ENCODE results near the gene TMIE.

Gene TMIE, protein sequence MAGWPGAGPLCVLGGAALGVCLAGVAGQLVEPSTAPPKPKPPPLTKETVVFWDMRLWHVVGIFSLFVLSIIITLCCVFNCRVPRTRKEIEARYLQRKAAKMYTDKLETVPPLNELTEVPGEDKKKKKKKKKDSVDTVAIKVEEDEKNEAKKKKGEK

DNA sequence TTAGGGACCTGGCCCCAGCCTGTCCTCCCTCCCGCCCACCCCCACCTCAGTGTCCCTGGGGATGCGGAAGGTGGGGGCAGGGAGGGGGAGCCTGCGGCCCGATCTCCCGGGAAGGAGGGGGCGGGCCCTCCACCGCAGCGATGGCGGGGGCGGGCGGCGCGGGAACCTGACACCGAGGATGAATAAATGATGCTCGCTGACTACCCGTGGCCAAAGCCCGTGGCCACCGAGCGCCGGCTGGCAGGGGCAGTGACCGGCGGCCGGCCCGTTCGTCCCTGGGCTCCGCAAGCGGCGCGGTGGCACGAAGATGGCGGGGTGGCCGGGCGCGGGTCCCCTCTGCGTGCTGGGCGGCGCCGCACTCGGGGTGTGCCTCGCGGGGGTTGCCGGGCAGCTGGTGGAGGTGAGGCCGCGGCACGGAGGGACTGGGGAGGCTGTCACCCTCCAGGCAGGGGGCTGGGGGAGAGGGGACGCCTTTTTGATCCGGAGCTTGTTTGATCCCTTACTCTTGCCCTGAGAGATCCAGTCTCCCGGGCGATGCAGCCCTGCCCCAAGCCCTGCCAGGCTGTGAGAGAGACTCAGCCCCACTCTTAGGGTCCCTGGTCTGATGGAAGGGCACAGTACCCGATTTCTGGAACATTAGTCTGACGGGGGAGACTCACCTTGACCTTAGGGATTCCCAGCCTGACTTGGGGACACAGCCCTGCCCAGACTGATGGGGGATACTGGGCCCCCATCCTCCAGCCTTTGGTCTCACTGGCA is at the start of gene TMIE:
Gene TMIE, plus strand, starts transcription at position 212 of the 759 bp plus-strand sequence. Its CDS starts 96 bp downstream, at position 308.
- DNase-seq = no peak

DNA sequence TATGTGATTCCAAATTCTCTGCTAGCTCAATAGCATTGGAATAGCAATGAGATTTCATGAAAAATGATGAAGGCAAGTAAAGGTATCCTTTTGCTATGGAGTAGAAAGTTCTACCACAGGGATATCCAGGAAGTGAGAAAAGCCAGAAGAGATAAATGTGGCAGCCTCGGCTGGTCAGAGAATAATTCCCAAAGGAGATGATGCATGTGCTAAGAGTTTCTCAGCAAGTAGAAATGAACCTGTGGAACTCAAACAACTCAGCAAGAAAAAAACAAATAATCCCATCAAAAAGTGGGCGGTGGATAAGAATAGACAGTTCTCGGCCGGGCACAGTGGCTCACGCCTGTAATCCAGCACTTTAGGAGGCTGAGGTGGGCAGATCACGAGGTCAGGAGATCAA is 45.9 kb upstream of the TMIE start:
- no peak for DNase-seq

DNA sequence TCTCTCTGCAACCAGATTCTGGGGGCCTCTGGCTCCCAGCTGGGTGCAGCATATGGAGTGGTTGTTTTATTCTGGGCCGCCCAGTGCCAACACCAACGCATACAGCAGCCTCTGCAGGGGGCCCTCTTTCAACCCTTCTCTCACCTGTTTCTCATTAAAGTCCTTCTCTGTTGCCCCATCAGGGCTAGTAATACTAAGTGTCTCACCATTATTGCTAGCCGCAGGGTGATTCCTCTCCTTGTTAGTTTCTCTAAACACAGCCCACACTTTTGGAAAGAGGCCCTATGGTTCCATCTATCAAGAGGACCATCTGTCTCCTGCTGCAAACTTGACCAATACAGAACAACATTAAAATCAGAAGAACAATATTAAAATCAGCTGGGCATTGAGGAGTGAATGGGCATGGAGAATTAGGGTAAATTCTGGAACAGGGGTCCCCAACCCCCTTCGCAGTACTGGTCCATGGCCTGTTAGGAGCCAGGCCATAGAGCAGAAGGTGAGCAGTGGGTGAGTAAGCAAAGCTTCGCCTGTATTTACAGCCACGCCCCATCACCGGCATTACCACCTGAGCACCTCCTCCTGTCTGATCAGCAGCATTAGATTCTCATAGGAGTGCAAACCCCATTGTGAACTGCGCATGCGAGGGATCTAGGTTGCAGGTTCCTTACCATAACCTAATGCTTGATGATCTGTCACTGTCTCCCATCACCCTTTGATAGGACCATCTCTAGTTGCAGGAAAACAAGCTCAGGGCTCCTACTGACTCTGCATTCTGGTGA is 44.2 kb upstream of the TMIE start:
- no peak for DNase-seq

DNA sequence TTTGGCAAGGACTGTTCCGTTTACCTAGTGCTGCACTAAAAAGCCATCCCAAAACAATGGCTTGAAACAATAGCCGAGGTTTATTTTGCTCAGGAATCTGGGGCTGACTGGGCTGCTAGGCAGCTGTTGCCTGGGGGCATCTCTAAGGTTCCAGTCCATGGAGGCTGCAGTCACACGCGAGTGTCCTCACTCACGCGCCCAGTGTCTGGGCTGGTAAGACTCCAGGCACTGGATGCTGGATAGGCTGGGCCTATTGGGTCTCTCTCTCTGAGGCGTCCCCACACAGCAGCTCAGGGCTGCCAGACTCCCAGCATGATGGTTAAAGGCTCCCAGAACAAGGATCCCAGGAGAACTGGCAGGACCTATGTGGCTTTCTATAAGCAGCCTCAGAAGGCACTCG is 41.9 kb upstream of the TMIE start:
- no peak for DNase-seq

DNA sequence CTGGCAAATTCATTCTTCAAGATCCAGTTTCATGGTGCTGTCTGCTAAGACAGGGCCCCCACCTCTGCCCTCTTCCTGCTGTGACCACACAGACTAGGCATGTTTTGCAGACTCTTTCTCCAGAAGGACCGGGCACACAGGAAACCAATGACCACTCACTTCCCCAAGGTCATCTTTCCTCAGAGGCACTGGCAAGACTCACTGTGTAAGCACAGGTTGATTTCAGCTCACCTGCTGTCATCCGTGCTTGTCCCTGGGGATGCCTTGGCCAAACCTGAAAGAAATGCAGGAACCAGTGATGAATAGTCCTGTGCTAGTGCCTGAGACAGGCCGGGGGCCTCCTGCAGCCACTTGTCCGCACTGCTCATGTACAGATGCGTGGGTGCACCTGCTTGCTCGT is 41.2 kb upstream of the TMIE start:
- no peak for DNase-seq

DNA sequence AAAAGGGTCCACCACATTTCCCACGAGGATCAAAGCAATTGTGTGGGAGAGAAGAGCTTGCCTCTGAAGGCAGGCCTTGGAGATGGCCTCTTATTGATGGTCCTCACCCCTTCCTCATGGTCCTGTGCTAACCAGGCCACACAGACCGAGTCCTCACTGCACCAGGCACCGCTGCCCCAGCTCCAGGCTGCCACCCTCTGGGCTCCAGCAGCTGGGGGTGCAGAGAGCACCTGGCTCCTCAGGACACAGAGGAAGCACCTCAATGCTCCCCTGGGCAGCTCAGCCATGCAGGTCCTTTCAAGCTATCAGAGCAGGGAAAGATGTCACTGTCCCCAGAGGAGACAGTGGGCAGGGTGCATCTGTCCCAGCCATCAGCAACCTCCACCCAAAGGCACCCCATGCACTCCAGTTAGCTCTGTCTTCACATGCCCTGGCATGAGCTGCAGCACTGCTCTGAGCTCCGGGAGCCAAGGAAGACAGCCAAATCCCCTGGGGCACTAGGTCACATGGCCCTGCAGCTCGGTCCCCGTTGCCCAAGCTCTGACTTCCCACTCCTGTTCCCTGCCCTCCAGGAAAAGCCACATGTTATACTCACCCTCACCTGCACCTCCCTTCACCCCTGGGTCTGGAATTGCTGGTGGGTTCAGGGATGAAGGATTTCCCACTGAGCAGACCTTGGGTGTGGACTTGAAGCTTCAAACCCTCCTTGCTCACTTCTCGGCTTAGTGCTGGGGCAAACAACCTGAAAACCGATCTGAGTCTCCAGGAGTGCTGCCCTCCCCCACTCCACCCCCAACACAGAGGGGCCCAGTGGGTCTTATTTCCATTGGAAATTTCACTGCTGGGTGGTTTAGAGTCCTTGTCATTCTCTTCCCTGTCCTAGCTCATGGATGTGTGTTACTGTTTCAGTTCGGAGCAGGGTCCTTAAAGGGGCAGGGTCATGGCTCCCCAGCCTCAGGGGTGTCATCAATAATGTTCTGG is 40.4 kb upstream of the TMIE start:
- DNase-seq = no peak

DNA sequence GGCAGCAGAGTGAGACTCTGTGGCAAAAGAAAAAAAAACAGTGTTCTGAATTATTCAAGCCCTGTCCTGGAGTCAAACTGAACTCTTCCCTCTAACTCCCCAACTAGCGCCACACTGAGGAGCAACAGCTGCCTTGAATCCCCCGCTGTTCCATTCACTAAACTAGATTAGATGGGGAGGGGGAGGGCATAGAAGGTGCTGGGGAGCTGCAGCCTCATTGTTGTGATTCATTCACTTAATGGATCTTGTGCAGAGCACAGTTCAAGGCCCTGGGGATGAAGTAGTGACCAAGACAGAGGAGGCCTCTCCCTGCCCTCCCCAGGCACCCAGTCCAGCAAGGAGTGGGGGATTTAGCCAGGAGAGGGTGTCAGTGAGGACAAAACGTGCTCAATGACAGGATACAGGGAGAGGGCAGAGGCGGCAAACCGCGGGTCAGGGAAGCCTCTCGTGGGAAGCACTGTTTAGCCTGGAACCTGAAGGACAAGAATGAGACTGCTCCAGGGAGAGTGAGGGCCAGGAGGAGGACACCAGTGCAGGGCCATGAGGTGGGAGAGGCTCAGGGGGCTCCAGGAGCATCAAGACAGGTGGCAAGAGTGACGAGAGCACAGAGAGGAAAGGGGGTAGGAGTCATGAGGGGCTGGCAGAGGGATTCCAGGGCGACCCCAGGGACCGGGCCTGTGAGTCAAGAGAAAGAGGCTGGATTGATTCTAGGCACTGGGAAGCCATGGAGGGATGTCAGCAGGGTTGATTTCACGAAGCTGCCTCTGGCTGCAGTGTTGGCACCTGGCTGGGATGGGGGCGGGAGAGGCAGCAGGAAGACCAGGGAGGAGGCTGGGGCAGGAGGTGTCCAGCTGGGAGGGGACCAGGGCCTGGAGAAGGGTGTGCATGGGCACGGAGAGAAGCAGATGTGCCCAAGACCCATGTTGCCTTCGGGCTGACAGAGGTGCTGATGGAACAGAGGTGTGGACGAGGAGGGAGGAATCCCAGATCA is 39.1 kb upstream of the TMIE start:
- no peak for DNase-seq

DNA sequence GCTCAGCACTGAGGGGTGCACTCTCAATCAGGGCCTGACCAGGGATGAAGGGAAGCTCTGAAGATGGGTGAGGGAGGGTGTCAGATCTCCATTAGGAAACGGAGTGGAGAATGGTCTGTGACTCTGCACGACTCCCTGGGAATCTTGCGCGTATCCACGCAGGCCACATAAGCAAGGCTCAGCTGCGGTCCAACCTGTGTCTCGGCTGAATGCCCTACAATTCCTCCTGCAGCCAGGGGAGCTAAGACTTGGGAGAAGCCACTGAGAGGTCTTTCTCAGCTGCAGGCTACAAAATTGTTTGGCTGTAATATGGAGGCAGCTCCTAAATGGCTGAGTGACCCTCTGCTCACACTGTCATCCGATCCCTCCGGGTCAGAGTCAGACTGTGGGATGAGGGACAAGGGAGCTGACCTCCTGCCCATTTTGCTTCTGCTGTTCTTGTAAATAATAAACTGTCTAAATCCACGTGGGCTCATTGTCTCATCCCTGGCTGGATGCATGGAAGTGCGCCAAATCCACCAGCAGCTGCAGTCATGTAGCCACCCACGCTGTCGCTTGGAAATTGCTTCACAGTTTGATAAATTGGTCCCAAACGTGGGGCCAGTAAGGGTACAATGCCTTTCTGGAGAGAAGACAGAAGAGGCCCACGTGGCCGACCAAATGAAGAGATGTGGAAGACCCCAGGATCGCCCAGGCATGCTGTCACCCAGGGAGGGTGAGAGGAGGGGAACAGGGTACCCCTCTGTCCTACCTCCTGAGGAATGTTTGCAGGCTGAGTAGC is 38.2 kb upstream of the TMIE start:
- no peak for DNase-seq

DNA sequence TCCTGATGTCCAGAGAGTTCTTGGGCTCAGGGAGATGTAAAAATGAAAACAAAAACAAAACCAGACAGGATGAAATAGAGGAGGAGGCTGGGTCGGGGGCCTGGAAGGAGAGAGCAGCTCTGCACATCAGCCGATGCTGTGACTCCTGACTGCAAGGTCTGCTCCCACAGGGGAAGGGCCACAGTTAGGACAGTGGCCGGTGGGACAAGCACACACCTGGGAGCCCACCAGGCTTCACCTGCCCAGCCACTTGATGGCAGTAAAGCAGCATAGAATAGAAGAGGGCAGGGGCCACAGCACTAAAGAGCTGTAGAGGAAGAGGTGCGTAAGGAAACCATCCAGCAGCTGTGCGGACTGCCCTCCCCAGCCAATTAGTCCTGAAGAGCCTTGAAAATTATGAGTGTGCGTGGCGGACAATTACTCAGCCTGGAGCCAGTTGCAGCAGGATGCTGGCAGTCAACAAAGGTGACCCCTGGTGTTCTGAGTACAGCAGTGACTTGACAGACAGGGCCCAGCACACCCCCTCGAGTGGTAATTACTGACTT is 37.5 kb upstream of the TMIE start:
- DNase-seq = no peak

DNA sequence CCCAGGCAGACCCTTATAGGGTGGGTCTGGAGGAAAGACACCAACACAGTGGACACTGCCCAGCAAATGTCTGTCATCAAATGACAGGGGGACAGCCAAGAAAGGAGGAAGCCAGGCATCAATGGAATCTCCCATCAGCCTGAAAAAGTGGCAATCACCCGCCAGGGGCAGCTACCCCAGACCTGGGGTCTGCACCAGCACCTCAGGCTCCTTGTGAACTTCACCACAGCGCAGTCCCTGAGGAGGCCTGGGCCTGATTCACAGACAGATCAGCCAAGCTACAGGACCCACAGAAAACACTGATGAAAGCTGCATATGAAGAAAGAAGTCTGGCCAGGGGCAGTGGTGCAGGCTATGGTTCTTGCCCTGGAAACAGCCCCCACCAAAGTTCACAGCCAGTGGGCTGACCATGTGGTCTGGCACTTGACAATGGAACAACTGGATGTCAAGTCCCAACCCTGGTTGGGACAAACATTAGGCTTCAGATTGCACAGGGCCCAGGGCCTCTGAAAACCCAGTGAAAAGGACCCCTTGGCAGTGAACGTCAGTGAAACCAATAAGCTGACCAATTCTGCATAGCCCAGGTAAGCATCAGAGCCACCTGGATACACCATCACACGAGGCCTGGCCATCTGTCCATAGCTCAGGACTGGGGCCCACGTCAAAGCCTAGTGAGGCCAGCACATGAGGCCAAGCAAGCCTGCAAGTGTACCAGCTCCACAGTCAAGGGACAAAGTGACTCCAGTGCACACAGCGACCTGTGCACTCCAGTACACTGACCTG is 36.8 kb upstream of the TMIE start:
- no peak for DNase-seq

DNA sequence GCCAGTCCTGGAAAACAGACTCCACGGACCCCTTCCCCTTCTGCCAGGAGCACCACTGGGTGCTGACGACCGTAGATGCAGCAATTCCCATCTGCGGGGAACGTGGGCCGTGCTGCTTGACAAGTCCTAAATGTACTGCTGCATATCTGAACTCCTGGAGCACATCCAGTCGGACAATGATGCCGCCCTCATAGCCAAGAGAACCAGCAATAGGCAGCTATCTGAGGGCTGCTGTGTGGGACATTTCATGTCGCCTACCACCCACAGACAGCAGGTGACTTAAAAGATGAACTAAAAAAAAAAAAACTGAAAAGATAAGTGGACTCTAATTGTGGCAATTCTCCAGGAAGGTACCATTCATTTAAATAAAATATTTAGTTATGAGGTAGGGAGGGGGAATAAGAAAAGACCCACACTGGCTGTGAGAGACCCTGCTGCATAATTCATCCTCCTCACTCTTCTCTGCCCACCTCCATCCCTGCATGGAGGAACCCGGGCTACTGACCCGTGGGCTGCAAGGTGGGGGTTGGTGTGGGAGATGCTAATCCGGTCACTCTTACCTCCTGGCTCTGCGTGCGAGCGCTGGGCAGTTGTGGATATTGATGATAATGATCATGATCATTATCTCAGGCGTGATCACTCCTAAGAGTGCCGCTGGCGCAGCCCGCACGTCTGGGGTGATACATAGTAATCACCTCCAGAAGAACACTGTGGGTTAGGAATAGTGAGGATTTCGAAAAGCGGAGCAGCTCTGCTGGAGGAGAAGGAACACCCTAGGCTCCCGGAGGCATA is 36.0 kb upstream of the TMIE start:
- DNase-seq = no peak

DNA sequence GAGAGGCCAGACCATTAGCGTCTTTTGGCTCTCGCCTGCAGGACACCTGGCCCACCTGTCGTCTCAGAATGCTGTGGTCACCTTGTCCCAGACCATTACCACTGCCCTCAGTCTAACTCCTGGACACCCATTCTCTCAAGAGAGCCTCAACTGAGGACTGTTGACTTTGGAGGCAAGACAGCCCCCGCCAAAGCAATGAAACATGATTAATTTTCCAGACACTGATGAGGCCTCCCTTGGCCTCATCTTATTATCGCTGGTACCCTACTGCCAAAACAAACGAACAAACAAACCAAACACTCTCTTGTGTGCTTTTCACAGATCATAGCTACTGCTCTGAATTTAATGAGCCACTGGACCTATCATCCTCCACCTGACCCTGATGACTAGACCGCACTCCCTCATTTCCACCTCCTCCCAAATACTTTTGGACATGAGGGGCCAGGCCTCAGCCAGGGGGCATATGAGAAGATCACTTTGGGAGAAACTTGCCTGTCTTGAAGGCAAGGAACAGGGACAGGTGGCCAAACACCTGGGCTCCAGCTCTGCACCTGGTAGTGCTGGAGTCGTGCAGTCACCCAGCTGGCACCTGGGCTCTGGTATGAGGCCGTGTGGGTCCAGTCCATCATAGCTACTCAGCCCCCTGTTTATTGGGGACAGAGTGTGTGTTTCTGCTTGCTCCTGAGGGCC is 35.3 kb upstream of the TMIE start:
- no peak for DNase-seq

DNA sequence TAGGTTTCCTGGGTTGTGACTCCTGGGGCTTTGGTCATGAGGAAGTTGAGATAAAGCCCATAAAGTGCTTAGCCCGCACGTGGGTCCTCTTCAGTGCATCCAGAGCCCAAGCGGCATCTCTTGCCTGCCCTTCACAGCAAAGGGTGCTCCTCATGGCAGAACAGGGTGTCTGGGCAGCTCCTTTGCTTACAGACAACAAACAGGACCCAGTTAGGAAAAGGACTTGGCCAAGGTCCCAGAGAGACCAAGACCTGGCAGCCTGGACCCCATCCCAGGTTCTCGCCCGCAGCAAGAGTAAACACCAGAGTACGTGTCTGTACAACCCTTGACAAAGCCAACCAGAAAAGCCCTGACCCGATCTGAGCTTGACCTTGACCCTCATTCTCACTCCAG is 34.7 kb upstream of the TMIE start:
- DNase-seq = no peak

DNA sequence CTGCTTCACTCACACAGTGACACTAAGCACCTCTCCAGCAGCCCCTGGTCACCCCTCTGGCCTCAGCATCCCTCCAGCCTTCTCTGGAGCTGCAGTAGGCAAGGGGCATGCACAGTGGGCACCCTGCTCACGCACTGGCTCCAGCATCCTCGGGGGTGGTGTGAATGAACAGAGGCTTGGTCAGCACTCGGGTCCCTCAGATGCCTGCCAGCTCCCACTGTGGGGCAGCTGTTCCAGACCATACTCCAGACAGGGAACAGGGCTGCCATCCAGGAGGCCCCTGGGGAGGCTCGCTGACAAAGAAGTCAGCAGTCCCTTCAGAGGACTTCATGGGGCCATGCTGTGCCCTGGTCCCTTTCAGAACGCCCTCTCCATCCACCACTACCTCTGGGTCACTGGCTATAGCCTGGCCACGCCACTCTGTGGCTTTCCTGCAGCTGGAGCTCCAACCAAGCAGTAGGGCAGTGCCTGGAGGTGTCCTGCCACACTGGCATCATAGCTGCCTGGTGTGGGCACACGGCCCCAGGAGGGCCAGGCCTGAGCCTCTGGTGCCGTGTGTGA is 34.1 kb upstream of the TMIE start:
- DNase-seq = no peak

DNA sequence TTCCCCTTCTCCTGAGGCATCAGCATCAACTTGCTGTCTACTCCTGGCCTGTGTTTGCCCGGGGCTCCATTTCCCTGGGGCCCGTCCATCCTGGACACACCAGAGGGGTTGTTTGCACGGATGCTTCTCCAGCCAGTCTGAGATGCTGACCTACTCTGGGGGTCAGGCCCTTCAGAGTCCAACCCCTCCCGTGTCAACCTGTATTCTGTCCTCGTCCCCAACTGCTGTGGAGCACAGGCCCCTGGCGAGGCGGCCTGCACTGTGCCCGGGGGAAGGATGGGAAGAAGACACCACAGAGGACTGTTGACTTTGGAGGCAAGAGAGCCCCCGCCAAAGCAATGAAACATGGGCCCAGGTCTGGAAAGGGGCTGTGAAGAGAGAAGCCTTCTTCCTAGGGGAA is 33.5 kb upstream of the TMIE start:
- DNase-seq = no peak

DNA sequence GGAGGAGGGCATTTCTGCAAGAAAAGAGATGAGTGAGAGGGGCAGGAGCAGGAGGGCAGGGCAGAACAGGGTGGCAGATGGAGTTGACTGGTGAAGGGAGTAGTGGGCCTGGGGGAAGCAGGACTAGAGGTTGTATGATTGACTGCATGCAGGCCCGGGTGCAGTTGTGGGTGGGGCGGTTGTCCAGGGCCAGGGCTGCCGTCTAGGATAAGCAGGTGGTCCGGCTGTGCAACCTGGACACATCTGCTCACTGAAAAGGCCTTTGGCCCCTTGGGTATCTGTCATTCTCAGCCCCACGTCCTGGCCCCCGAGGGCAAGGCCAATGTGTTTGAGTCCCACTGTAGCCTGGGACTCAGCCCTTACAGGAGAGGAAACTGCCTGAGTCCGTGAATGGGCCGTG is 33.1 kb upstream of the TMIE start:
- DNase-seq = no peak

DNA sequence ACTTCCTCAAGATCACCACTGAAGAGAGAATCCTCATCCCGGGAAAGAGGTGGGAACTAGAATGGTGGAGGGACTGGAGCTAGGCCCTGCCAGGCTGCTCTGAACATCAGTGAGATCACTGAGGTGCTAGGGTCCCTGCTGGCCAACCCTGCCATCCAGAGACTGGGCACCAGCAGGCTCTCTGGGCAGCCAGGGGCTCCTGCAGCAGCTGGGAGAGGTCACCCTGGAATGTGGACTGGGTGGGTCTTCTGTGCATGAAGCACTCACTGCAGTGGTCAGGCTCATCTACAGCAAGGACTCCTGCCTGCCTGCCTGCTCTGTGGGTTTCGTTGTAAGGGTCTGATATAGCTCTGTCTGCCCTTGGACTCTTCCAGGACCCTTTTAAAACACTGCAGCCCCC is 32.6 kb upstream of the TMIE start:
- DNase-seq = no peak

Data from hematopoietic multipotent progenitor cell treated with erythropoietin and hydrocortisone succinate and interleukin-3 and kit ligand, for 6 days (in vitro differentiated cells).